Kidney (tissue), 14 donors: Measurements from ENCODE around the gene PLAC1. TPM values are rescaled to one million over a fixed set of nuclear protein-coding genes. Genes with fewer than 3 reads are reported as not detected.
A peak's percentile ranks its signal among the peaks of the same experiment; 100 is the strongest.

Source experiments
- DNase-seq, 5 donors: peaks; one replicate each; pipeline ENCODE4 v3.0.0-alpha.2; 2013 to 2020
- FAIRE-seq: peaks from 2 replicates; lab custom pipeline; 2012; peaks lifted over from hg19 to GRCh38; lab: Jason Lieb, UNC
- H3K27ac ChIP-seq, 2 donors: one replicate each; pipeline ENCODE4 v1.7.0; 2013; ENCODE audit warnings: low read depth in 2 of 2, low read length in 2 of 2, inconsistent platforms in 1 of 2
- H3K27me3 ChIP-seq: one replicate; pipeline ENCODE4 v1.7.1; 2013; ENCODE audit warnings: low read length, inconsistent platforms; ENCODE audit not compliant: control insufficient read depth, insufficient read depth
- H3K36me3 ChIP-seq, 3 donors: one replicate each; pipeline versions ENCODE4 v1.7.0 to v1.7.1; 2013; ENCODE audit warnings: low read length in 3 of 3, control low read depth in 1 of 3, inconsistent platforms in 1 of 3; ENCODE audit not compliant: insufficient read depth in 3 of 3, control insufficient read depth in 2 of 3
- H3K4me1 ChIP-seq, 3 donors: one replicate each; pipeline versions ENCODE4 v1.7.0 to v1.7.1; 2013; ENCODE audit warnings: low read length in 3 of 3, inconsistent platforms in 1 of 3, low read depth in 1 of 3; ENCODE audit not compliant: control insufficient read depth in 2 of 3, insufficient read depth in 2 of 3
- H3K4me3 ChIP-seq, 3 donors: one replicate each; pipeline versions ENCODE4 v1.7.0 to v1.8.1; 2013; ENCODE audit warnings: low read length in 3 of 3, control low read depth in 1 of 3, inconsistent platforms in 1 of 3
- H3K9ac ChIP-seq, 3 donors: one replicate each; pipeline versions ENCODE4 v1.7.0 to v1.7.1; 2013; ENCODE audit warnings: low read length in 3 of 3, control low read depth in 1 of 3, inconsistent platforms in 1 of 3
- H3K9me3 ChIP-seq, 3 donors: one replicate each; pipeline versions ENCODE4 v1.7.0 to v1.7.1; 2013; ENCODE audit warnings: low read length in 3 of 3, control low read depth in 1 of 3, inconsistent platforms in 1 of 3; ENCODE audit not compliant: control insufficient read depth in 2 of 3, insufficient read depth in 1 of 3
- CTCF ChIP-seq: IDR thresholded peaks from 3 replicates; pipeline ENCODE4 v1.5.1; 2012; ENCODE audit warnings: mild to moderate bottlenecking, moderate library complexity, borderline replicate concordance; ENCODE audit not compliant: insufficient read depth; ENCODE audit errors: extremely low read depth
- intact Hi-C: fragments of 100-400 bp; cut with DNase I; formaldehyde crosslinking; loops from one replicate; pipeline ENCODE4 v1.11.1; 2022
- polyA plus RNA-seq: library from polyadenylated mRNA; stranded (reverse); fragments of 350-450 nt; fragmentation: Illumina TruSeq; extraction: RNeasy Lipid Tissue Mini Kit (QIAGEN cat#74804); gene quantifications from one replicate; pipeline ENCODE4 v1.2.3, GENCODE V29; 2014; ENCODE audit warnings: low read depth, low replicate concordance; ENCODE audit not compliant: insufficient read depth
- total RNA-seq: library from RNA; stranded (reverse); fragmentation: NEBNext Ultra II Directional; extraction: Animal tissue kit (Norgen Biotek cat#: 25700); gene quantifications from one replicate; pipeline ENCODE4 v1.2.1, GENCODE V29; 2021
- donor health status: control.
- donor health status: control.
- donor health status: control.
- donor health status: control.
- donor health status: control.
- donor health status: DM: yes; HTN: yes; CAD: no.
- donor health status: Normal renal cell carcinoma (clear cell type).

PLAC1 gene
- total and polyA plus RNA-seq, 2 donors from 2014 or later: not detected

GRCh38 chrX:134562002-134562401, 96.3 kb downstream of the PLAC1 start:
- H3K27me3 ChIP-seq: no peaks in the 10 kb centered on the region
- no peak for TF ChIP-seq CTCF
- H3K4me1 ChIP-seq: no peaks in the 10 kb centered on the region
- H3K27ac ChIP-seq: no peak overlapping the region
- no peak overlapping the region for H3K4me3 ChIP-seq
- intact Hi-C loops: no loop called here
- FAIRE-seq (no peak), DNase-seq (no peak)
- no peaks in the 10 kb centered on the region for H3K9me3 ChIP-seq
- no peaks in the 10 kb centered on the region for H3K36me3 ChIP-seq
- H3K9ac ChIP-seq: no peak overlapping the region

GRCh38 chrX:134558133-134558532, 100.1 kb downstream of the PLAC1 start:
- Histone ChIP-seq H3K4me1 (no peaks in the 10 kb centered on the region), H3K9me3 (no peaks in the 10 kb centered on the region), H3K9ac (no peak overlapping the region), H3K27ac (no peak overlapping the region), H3K27me3 (no peaks in the 10 kb centered on the region), H3K36me3 (no peaks in the 10 kb centered on the region), H3K4me3 (no peak overlapping the region)
- intact Hi-C loops: no loop called here
- FAIRE-seq (no peak), DNase-seq (no peak)
- no peak for TF ChIP-seq CTCF

GRCh38 chrX:134554291-134554690, 104.0 kb downstream of the PLAC1 start:
- no peaks in the 10 kb centered on the region for H3K9me3 ChIP-seq
- FAIRE-seq (no peak), DNase-seq (no peak)
- no peak overlapping the region for H3K27ac ChIP-seq
- intact Hi-C loops: no loop called here
- H3K4me1 ChIP-seq: peaks cover 0 to 5% (median 0%) of the 10 kb centered on the region in 3 donors
- H3K9ac ChIP-seq: no peak overlapping the region
- no peak for TF ChIP-seq CTCF
- H3K4me3 ChIP-seq: no peak overlapping the region
- no peaks in the 10 kb centered on the region for H3K27me3 ChIP-seq
- H3K36me3 ChIP-seq: no peaks in the 10 kb centered on the region

GRCh38 chrX:134552351-134552750, 105.9 kb downstream of the PLAC1 start:
- intact Hi-C loops: no loop called here
- no peak for DNase-seq
- Histone ChIP-seq H3K36me3 (no peaks in the 10 kb centered on the region), H3K4me1 (peaks cover 0 to 5% (median 0%) of the 10 kb centered on the region in 3 donors), H3K9ac (no peak overlapping the region), H3K9me3 (no peaks in the 10 kb centered on the region), H3K27me3 (no peaks in the 10 kb centered on the region), H3K27ac (peak overlapping the region in 1 of 2 donors; percentile 22), H3K4me3 (no peak overlapping the region)
- TF ChIP-seq CTCF: no peak
- no peak for FAIRE-seq
